PC-3 (cell line): Measurements from ENCODE around the gene AOPEP.

ENCODE experiments used
- EZH2phosphoT487 ChIP-seq: fragments of 300-600 bp; sonication (generic); IDR thresholded peaks from 2 replicates; pipeline ENCODE4 v1.6.1; 2018; ENCODE audit warnings: mild to moderate bottlenecking, antibody characterized with exemption, low read length, borderline replicate concordance
- TF ChIP-seq, protein P1 (sequence below): fragments of 300-600 bp; sonication (generic); conservative IDR thresholded peaks from 2 replicates; pipeline ENCODE4 v1.5.1; 2017; ENCODE audit warnings: antibody characterized with exemption, low read depth, mild to moderate bottlenecking, low read length

DNA sequence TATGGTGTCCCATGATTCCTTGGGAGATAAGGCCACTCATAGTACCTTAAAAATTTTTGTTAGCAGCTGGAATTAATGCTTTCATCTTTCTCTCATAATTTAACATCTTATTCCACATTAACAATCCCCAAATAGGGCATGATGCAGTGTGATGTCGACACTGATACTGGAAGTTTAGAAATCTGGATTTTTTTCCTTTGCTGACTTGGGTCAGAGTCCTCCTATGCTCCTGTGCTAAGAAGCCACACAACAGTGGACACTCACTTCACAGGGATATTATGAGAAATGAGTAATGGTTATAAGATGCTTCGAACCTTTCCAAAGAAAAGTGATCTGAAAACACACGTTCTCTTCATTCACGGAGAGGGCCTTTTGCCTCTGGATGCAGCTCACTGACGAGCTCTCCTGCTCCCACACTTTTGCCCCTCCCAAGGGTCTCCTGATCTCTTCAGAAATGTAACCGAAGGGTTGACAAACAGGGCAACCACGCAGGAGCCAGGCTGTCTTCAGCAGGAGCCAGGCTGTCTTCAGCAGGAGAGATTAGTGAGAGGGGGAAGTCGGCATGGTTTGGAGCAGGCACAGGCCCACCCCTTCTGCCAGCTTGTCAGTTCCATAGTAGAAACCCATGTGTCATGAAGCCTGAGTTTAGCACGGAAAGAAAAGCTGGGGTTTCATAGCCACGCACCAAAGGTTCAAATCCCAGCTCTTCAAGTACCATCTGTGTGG is 247.8 kb downstream of the AOPEP start:
- TF ChIP-seq, protein P1, sequence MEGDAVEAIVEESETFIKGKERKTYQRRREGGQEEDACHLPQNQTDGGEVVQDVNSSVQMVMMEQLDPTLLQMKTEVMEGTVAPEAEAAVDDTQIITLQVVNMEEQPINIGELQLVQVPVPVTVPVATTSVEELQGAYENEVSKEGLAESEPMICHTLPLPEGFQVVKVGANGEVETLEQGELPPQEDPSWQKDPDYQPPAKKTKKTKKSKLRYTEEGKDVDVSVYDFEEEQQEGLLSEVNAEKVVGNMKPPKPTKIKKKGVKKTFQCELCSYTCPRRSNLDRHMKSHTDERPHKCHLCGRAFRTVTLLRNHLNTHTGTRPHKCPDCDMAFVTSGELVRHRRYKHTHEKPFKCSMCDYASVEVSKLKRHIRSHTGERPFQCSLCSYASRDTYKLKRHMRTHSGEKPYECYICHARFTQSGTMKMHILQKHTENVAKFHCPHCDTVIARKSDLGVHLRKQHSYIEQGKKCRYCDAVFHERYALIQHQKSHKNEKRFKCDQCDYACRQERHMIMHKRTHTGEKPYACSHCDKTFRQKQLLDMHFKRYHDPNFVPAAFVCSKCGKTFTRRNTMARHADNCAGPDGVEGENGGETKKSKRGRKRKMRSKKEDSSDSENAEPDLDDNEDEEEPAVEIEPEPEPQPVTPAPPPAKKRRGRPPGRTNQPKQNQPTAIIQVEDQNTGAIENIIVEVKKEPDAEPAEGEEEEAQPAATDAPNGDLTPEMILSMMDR = no peak
- TF ChIP-seq EZH2phosphoT487 = no peak
